Measurements from ENCODE around the gene C13orf46. TPM values are rescaled to one million over a fixed set of nuclear protein-coding genes. Genes with fewer than 3 reads are reported as not detected.

C13orf46 gene
- total RNA-seq, 2 donors from 2014 or later: 28.8 to 38.6 TPM

DNA sequence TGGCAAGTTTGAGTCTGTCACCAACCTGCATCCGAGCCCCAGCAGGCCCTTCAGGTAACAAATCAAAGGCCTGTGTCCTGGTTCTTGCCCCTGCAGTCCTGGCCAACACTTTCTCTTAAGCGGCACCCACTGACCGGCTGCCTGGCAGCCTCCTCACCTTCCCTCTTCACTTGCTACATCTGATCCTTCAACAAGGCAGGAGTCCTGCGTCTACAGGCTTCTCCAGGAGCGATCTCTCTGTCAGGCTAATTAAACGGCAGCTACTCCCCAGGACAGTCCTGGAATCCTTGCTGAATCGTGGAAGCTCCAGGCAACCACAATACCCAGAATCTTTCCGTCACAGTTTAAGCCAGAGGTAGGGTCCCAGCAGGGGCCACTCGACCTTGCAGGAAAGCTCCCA is 68.9 kb downstream of the C13orf46 start:
- no peaks in the 10 kb centered on the region for H3K9me3 ChIP-seq
- ATAC-seq: no peak
- H3K36me3 ChIP-seq (replicated peaks in 1 of 2; ENCODE audit: insufficient read depth in 1 of 2, low read depth in 2 of 2): no peaks in the 10 kb centered on the region
- H3K4me3 ChIP-seq: no peak overlapping the region
- peak overlapping the region in 3 of 4 donors; percentile 16 to 37 (median 25) for H3K27ac ChIP-seq
- H3K27me3 ChIP-seq: no peaks in the 10 kb centered on the region
- DNase-seq: peak in 1 of 4 donors; percentile 8
- WGBS, 2 donors: 67 to 76% methylated on average over 8 to 9 of the region's 9 CpGs
- intact Hi-C loops (cut with DNase I): no loop called here
- peaks cover 16% of the 10 kb centered on the region for H3K4me1 ChIP-seq
- TF ChIP-seq POLR2A (IDR thresholded peaks at IDR 0.05): no peak

DNA sequence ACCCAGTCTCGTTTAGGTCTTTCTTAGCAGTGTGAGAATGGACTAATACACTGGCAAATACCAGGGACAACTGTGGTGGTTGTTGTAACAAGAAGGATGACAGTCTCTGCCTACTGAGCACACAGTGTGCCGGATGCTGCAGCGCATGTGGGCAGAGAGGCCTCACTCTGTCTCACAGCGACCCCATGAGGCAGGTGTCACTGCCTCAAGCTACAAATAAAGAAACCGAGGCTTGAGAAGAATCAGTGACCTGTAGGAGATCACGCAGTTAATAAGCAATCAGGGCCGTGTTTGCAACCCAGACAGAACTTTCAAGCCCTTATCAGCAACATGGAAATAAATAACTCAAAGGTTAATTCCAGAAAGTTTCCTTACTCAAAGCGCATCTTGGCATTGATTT is 69.5 kb downstream of the C13orf46 start:
- WGBS, 2 donors: 24 to 31% methylated on average over 8 of the region's 8 CpGs
- H3K27me3 ChIP-seq: no peaks in the 10 kb centered on the region
- peak overlapping the region in 3 of 4 donors; percentile 16 to 37 (median 25) for H3K27ac ChIP-seq
- no peaks in the 10 kb centered on the region for H3K36me3 ChIP-seq (replicated peaks in 1 of 2; ENCODE audit: insufficient read depth in 1 of 2, low read depth in 2 of 2)
- intact Hi-C loops (cut with DNase I): no loop called here
- H3K9me3 ChIP-seq: no peaks in the 10 kb centered on the region
- DNase-seq: peak; percentile 41 to 64 (median 50)
- peak; percentile 77 for ATAC-seq
- H3K4me1 ChIP-seq: peaks cover 16% of the 10 kb centered on the region
- no peak overlapping the region for H3K4me3 ChIP-seq
- TF ChIP-seq, protein P1, sequence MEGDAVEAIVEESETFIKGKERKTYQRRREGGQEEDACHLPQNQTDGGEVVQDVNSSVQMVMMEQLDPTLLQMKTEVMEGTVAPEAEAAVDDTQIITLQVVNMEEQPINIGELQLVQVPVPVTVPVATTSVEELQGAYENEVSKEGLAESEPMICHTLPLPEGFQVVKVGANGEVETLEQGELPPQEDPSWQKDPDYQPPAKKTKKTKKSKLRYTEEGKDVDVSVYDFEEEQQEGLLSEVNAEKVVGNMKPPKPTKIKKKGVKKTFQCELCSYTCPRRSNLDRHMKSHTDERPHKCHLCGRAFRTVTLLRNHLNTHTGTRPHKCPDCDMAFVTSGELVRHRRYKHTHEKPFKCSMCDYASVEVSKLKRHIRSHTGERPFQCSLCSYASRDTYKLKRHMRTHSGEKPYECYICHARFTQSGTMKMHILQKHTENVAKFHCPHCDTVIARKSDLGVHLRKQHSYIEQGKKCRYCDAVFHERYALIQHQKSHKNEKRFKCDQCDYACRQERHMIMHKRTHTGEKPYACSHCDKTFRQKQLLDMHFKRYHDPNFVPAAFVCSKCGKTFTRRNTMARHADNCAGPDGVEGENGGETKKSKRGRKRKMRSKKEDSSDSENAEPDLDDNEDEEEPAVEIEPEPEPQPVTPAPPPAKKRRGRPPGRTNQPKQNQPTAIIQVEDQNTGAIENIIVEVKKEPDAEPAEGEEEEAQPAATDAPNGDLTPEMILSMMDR (IDR thresholded peaks at IDR 0.05): peak; percentile 18 to 65 (median 51)
- TF ChIP-seq POLR2A (IDR thresholded peaks at IDR 0.05): no peak

DNA sequence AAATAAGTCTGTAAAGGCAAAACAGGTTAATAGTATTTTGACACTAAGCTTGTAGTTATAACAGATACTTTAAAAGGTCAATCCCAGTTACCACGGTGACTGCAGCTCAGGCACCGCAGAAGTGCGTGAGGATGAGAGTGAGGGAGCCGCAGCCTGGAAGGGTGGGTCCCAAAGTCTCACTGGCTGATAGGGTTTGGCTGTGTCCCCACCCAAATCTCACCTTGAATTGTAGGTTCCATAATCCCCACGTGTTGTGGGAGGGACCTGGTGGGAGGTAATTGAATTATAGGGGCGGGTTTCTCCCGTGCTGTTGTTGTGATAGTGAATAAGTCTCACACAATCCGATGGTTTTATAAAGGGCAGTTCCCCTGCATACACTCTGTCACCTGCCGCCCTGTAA is 70.0 kb downstream of the C13orf46 start:
- Histone ChIP-seq H3K27me3 (no peaks in the 10 kb centered on the region), H3K4me3 (no peak overlapping the region), H3K27ac (peak overlapping the region in 1 of 4 donors; percentile 37), H3K9me3 (no peaks in the 10 kb centered on the region), H3K4me1 (peaks cover 16% of the 10 kb centered on the region), H3K36me3 (replicated peaks in 1 of 2; ENCODE audit: insufficient read depth in 1 of 2, low read depth in 2 of 2) (no peaks in the 10 kb centered on the region)
- ATAC-seq: no peak
- WGBS, 2 donors: 82 to 87% methylated on average over 9 of the region's 9 CpGs
- TF ChIP-seq POLR2A (IDR thresholded peaks at IDR 0.05): no peak
- TF ChIP-seq, protein P1 (IDR thresholded peaks at IDR 0.05): no peak
- peak in 1 of 4 donors; percentile 5 for DNase-seq
- intact Hi-C loops (cut with DNase I): no loop called here

Other genes with a start within 250 kb of the C13orf46 start
- 1 to 10 TPM; 1.0 to 4.6 TPM for gene TMEM255B, start 214.8 kb downstream of the C13orf46 start, total RNA-seq
- gene GAS6, start 110.0 kb downstream of the C13orf46 start, total RNA-seq: 100 to 1,000 TPM in 1 of 2 donors, 10 to 100 TPM in 1; 83.0 to 145 TPM
- gene RASA3, start 158.5 kb upstream of the C13orf46 start, total RNA-seq: 10 to 100 TPM; 10.2 to 19.2 TPM
- not detected for gene CFAP97D2, start 205.2 kb upstream of the C13orf46 start, total RNA-seq

All from body of pancreas (tissue), 4 donors.